ENCODE data around the gene CWC27. TPM values are rescaled to one million over a fixed set of nuclear protein-coding genes. Genes with fewer than 3 reads are reported as not detected.

The CWC27 gene
- total and polyA plus RNA-seq, 2 experiments from 2014 or later, result 16.3 to 51.6 TPM

- H3K27me3 ChIP-seq, result no peaks in the 10 kb centered on the region
- no peaks in the 10 kb centered on the region for H3K4me1 ChIP-seq (ENCODE audit: low read depth)
- no peak for TF ChIP-seq CTCF (IDR thresholded peaks at IDR 0.05; ENCODE audit: low read depth, low read length)
- H3K36me3 ChIP-seq, result no peaks in the 10 kb centered on the region
- no peak overlapping the region for H3K4me3 ChIP-seq
- no peaks in the 10 kb centered on the region for H3K9me3 ChIP-seq (ENCODE audit: low read depth)
- H3K27ac ChIP-seq, result no peak overlapping the region
- DNase-seq (ENCODE audit: low read depth in 1 of 2, low spot score in 1 of 2), result no peak
Observed at GRCh38 chr5:64865662-64866061, 96.9 kb downstream of the CWC27 start.

GRCh38 chr5:64869419-64869818 lies 100.7 kb downstream of the CWC27 start:
- H3K27ac ChIP-seq, result no peak overlapping the region
- no peaks in the 10 kb centered on the region for H3K36me3 ChIP-seq
- H3K27me3 ChIP-seq, result no peaks in the 10 kb centered on the region
- no peak for TF ChIP-seq CTCF (IDR thresholded peaks at IDR 0.05; ENCODE audit: low read depth, low read length)
- peak in 1 of 2 donors; percentile 53 for DNase-seq (ENCODE audit: low read depth in 1 of 2, low spot score in 1 of 2)
- H3K4me3 ChIP-seq, result no peak overlapping the region
- H3K9me3 ChIP-seq (ENCODE audit: low read depth), result no peaks in the 10 kb centered on the region
- no peaks in the 10 kb centered on the region for H3K4me1 ChIP-seq (ENCODE audit: low read depth)

- Histone ChIP-seq H3K9me3 (ENCODE audit: low read depth) (no peaks in the 10 kb centered on the region), H3K27me3 (no peaks in the 10 kb centered on the region), H3K4me1 (ENCODE audit: low read depth) (no peaks in the 10 kb centered on the region), H3K4me3 (no peak overlapping the region), H3K36me3 (no peaks in the 10 kb centered on the region), H3K27ac (no peak overlapping the region)
- no peak for DNase-seq (ENCODE audit: low read depth in 1 of 2, low spot score in 1 of 2)
- TF ChIP-seq CTCF (IDR thresholded peaks at IDR 0.05; ENCODE audit: low read depth, low read length), result no peak
Observed at GRCh38 chr5:64872044-64872443, 103.3 kb downstream of the CWC27 start.

GRCh38 chr5:64873441-64873840 lies 104.7 kb downstream of the CWC27 start:
- no peak overlapping the region for H3K4me3 ChIP-seq
- TF ChIP-seq CTCF (IDR thresholded peaks at IDR 0.05; ENCODE audit: low read depth, low read length), result no peak

GRCh38 chr5:64874753-64875152 lies 106.0 kb downstream of the CWC27 start:
- Histone ChIP-seq H3K27me3 (no peaks in the 10 kb centered on the region), H3K36me3 (no peaks in the 10 kb centered on the region), H3K27ac (no peak overlapping the region), H3K9me3 (ENCODE audit: low read depth) (no peaks in the 10 kb centered on the region), H3K4me3 (no peak overlapping the region), H3K4me1 (ENCODE audit: low read depth) (no peaks in the 10 kb centered on the region)
- DNase-seq (ENCODE audit: low read depth in 1 of 2, low spot score in 1 of 2), result peak in 1 of 2 donors; percentile 68
- TF ChIP-seq CTCF (IDR thresholded peaks at IDR 0.05; ENCODE audit: low read depth, low read length), result no peak

More at GRCh38 chr5:64873441-64873840, 104.7 kb downstream of the CWC27 start:
- Histone ChIP-seq H3K9me3 (ENCODE audit: low read depth) (no peaks in the 10 kb centered on the region), H3K36me3 (no peaks in the 10 kb centered on the region), H3K27me3 (no peaks in the 10 kb centered on the region), H3K27ac (no peak overlapping the region), H3K4me1 (ENCODE audit: low read depth) (no peaks in the 10 kb centered on the region)
- no peak for DNase-seq (ENCODE audit: low read depth in 1 of 2, low spot score in 1 of 2)

- TF ChIP-seq CTCF (IDR thresholded peaks at IDR 0.05; ENCODE audit: low read depth, low read length), result no peak
- H3K4me1 ChIP-seq (ENCODE audit: low read depth), result no peaks in the 10 kb centered on the region
- no peak overlapping the region for H3K27ac ChIP-seq
Observed at GRCh38 chr5:64876203-64876602, 107.5 kb downstream of the CWC27 start.

More at GRCh38 chr5:64876203-64876602, 107.5 kb downstream of the CWC27 start:
- Histone ChIP-seq H3K4me3 (no peak overlapping the region), H3K36me3 (no peaks in the 10 kb centered on the region), H3K9me3 (ENCODE audit: low read depth) (no peaks in the 10 kb centered on the region), H3K27me3 (no peaks in the 10 kb centered on the region)
- DNase-seq (ENCODE audit: low read depth in 1 of 2, low spot score in 1 of 2), result peak in 1 of 2 donors; percentile 8

Measured in cardiac muscle cell (in vitro differentiated cells and primary cell).